ENCODE data around the gene MSANTD3.
"Not testable (repeated sequence)": the region's sequence is repeated elsewhere in the genome, so short reads cannot be mapped to it uniquely, and the experiment has no call there.

The MSANTD3 gene, protein sequence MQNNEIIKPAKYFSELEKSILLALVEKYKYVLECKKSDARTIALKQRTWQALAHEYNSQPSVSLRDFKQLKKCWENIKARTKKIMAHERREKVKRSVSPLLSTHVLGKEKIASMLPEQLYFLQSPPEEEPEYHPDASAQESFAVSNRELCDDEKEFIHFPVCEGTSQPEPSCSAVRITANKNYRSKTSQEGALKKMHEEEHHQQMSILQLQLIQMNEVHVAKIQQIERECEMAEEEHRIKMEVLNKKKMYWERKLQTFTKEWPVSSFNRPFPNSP

DNA sequence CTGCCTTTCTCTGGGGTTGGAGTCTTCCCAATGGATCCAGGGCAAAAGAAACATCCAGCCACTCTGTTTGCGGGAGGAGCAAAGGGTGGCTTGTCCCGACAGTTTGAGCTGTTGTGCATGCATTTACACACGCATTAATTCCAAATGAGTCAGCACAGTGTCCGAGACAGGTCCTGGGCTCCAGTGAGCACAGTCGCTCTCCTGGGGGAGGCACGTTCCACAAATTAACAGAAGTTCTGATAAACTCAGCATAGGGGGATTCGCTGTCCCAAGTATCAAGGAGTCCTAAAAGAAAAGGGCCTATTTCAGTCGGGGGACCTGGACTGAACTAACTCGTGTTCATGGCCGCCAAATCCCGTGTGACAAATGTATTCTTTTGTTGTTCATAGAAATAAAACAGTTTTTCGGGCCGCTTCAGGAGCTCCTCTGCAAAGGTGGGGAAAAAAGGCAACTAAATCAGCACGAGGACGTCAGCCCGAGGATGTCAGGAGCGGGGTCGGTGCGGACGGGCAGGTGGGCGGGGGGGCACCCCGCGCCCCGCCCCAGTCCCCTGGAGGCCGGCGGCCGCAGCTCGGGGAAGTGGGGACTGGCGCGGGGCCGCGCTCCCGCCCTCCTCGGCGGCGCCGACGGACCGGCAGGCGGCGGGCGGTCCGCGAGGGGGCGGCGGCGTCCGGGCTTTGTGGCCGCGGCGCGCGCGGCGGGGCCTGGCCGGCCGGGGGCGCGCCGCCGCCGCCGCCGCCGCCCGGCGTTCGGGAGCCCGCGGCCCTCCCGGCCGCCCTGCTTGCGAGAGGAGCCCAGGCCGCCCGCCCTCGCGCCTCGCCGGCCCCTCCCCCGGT is at the start of gene MSANTD3:
TSS of gene MSANTD3 (plus strand) at position 614 of the 836 bp plus-strand sequence. CDS start 14,796 bp downstream, outside the sequence.
- DNase-seq (ENCODE audit: low read depth in 2 of 2) = peak; percentile 25 to 26

DNA sequence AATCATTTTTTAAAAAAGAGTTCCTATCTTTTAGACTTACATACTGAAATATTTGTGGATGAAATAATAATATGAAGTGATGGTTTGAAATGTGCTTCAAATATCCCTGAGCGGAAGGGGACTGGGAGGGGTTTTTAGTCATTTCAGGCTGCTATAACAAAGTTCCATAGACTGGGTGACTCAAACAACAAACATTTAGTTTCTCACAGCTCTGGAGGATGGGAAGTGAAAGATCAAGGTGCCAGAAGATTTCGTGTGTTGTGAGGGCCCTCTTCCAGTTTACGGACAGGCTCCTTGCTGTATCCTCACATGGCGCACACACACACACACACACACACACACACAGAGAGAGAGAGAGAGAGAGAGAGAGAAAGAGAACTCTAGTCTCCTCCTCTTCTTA is 47.1 kb upstream of the MSANTD3 start:
- DNase-seq (ENCODE audit: low read depth in 2 of 2) = peak; percentile 68 to 72

DNA sequence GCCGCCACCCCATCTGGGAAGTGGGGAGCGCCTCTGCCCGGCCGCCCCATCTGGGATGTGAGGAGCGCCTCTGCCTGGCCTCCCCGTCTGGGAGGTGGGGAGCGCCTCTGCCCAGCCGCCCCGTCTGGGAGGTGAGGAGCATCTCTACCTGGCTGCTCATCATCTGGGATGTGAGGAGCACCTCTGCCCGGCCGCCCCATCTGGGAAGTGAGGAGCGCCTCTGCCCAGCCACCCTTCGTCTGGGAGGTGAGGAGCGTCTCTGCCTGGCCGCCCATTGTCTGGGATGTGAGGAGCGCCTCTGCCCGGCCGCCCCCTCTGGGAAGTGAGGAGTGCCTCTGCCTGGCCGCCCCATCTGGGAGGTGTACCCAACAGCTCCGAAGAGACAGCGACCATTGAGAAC is 34.0 kb upstream of the MSANTD3 start:
- DNase-seq (ENCODE audit: low read depth in 2 of 2) = not testable (repeated sequence)

DNA sequence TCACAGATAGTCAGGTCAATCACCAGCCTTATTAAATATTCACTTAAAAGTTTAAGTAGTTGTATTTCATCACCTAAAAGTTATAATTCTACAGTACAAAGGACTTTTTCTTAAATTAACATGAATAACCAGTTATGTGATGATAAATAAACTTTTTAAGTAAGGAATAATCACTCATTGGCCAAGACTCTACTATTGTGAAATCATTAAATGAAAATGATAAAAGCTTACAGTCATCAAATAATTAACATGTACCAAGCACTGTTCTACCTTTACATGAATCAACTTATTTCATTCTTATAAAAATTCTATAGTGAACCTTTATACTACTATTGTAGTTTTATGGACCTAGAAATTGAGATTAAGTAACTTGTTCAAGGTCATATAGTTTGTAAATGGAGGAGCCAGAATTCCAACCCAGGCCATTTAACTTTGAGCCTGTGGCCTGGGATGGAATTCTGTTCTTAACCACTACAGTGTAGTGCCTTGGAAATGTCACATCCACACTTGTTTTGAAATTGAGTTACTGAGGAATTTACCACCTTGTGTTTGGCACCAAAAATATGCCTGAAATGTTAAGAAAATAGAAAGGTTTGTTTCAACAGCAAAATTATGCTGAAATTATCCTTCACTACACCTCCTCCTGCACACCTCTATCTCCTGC is 32.8 kb upstream of the MSANTD3 start:
- no peak for DNase-seq (ENCODE audit: low read depth in 2 of 2)

DNA sequence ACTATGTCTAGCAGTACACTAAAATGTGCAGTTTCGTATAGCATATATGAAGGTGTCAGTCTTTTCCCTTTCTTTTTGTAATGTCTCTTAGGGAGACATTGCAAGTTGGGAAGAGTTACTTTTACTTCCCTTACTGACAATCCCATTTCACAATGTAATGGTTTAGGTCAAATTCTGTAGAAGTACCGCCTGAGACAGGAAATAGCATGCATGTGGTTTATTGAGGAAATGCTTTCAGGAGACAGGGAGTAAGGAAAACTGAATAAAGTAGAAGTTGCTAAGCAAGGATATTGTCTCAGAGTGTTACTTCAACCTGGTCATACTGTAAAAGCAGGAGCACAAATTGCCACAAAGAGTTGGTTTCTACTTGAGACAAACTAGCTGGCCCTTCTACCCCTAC is 32.1 kb upstream of the MSANTD3 start:
- peak; percentile 17 to 25 for DNase-seq (ENCODE audit: low read depth in 2 of 2)

DNA sequence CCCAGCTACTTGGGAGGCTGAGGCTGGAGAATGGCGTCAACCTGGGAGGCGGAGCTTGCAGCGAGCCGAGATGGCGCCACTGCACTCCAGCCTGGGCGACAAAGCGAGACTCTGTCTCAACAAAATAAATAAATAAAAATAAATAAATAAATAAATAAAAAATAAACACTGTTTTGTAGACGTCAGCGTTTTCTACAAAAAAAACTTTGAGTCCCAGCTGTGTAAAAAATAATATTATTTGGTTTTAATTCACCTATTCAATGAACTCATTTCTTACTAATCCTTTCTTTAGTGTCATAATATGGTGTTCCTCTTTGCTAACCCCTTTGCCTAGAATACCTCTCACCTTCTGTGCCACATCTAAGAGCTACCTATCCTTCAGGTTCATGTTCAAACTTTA is 30.2 kb upstream of the MSANTD3 start:
- DNase-seq (ENCODE audit: low read depth in 2 of 2) = no peak

DNA sequence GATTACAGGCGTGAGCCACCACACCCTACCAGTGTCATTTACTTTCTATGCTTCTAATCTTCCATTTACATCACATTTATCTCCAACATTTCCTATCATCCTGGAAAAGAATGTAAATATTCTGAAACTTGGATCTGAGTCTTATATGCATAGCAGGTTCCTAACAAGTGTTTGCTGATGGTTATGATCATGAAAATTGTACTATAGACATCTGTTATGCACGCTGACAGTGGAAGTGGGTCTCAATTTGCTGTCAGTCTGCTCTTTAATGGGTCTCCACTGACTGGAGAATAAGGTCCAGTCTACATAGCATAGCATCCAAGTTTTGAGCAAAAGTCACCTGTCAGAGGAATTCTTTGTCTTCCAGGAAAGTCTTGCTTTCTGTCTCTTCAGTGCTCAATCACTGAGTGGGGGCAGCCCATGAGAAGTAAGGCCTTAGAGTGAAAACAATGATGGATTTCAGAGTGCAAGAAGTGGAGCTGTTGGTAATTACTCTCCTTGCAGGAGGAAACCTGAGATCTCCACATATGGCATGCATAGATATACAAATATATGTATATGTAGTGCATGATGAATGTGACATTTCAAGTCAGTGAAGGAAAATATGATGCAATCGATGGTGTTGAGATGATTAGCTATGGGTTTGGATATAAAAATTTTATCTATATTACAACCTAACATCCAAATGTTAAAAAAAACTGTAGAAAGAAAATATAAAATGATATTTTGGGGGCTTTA is 29.2 kb upstream of the MSANTD3 start:
- DNase-seq (ENCODE audit: low read depth in 2 of 2) = peak; percentile 21 to 24

DNA sequence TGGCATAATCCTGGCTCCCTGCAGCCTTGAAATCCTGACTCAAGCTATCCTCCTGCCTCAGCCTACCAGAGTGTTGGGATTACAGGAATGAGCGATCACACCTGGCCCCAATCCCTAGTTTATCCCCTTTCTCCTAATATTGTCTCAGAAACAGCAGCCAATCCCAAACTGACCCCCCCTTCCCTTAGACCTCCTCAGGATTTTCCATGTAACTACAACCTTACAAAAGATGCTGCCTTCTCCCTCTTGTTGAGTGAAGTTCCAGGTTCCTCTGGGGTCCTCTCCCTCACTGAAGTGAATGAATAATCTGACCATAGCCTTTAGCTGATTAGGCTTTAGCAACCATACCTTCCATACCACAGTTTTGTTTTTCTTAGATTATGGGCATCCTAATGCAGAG is 25.9 kb upstream of the MSANTD3 start:
- no peak for DNase-seq (ENCODE audit: low read depth in 2 of 2)

DNA sequence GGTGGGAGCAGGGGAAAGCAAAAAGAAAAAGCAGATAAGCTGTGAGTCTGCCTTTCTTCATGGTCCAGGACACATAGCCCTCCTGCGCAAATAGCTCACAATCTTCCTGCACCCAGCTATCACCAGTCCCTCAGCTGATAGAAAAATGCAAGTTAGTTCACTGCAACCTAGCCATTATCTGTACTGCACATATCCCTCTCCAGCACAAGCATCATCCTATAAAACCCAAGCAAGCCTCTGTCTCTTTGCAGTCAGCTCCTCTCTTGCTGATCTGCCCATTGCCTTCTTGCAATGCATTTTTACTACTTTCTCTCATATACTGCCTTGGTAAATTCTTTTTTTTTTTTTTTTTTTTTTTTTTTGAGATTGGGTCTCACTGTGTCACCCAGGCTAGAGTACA is 20.0 kb upstream of the MSANTD3 start:
- no peak for DNase-seq (ENCODE audit: low read depth in 2 of 2)

DNA sequence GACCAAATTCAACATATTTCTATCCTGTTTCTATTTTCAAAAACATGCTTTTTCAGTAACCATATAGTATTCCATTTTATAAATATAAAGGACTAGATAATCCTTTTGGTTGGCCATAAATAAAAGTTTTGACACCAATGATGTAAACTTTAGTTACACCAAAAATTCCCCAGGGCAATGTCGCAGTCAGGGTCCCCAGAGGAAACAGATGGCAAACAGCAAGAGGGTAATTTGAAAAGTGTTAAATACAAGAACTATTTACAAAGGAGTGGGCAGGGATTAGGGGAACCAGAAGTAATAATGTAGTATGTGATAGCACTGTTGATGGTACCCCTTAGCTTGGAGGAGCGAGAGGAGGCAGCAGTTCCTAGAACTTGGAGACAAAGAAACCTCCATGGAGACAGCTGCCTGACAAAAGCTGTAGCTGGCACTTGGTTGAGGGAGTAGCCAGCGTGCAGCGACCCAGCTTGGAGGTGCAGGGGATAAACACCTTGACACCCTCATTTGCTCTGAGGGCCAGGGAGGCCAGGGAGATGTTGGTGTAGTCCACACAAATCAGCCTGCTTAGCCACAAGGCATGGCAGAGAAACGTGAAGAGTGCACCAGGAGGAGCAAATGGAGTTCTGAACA is 18.3 kb upstream of the MSANTD3 start:
- DNase-seq (ENCODE audit: low read depth in 2 of 2) = no peak

DNA sequence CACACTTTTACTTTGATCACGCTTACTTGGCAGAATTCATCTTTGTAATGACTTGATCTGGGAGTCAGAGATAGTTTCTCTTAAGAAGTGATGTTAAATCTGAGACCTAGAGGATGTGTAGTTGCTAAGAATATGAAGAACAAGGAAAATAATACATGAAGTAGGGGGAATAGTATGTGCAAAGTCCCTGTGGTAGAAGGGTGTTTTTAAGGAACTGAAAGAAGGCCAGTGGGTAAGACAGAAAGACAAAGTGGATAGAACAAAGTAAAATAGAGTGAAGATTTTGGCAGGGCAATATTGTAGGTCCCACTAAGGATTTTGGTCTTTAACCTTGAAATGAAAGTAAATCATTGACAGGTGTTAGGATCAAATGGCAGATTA is 17.8 kb upstream of the MSANTD3 start:
- DNase-seq (ENCODE audit: low read depth in 2 of 2) = no peak

DNA sequence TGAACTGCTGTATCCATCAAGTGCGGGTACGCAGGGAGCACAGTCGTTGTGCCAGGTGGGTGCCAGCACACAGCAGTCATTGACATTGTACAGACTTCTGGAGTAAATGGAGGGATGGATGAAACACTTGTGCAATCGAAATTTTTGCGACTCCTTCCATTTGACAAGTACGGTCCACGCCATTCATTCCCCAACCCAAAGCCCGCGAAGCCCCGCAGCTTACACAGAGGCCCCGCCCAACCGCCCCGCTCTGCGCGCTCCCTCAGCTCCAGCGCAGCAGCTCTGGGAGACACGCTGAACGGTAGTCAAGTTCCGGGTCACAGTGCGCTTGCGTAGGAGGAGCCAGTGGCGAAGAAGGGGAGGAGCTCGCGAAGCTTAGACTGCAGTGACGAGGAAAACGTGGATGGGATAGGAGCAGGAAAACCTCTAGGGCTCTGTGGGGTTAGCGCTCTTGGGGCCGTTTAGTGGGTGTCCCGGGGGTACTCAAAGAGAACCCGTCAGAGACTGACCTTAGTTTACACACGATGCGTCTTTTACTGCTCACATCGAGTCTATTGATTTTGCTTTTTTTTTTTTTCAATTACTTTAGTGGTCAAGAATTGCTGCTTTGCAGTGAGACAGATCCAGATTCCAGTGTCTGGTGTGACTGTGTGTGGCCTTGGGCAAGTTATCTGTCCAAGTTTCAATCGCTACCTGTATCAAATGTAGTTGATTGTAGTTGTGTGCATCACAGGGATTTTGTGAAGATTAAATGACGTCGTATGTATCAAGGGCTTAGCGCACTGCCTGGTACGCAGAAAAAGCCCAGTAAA is 15.3 kb upstream of the MSANTD3 start:
- peak; percentile 75 to 77 for DNase-seq (ENCODE audit: low read depth in 2 of 2)

DNA sequence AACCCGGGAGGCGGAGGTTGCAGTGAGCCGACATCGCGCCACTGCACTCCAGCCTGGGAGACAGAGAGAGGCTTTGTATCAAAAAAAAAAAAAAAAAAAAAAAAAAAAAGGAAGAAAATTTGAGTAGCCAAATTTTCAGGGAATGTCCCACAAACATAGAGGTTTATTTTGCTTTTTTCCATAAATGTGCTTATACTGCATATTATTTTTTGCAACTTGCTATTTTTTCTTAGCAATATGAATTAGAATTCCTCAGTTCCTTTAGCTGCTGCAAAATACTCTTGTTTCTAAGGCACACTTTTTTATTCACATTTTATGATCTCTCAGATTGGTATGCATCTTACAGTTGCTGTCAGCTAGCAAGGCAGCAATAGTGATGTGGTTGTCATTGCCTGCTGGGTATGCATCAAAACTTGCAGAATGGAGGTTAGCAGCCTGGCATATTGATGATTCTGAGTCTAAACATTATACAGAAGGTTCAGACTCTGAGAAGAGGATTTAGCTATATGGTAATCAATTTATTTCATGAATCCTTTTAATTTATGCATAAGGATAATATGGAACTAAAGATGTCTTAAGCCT is 13.0 kb upstream of the MSANTD3 start:
- DNase-seq (ENCODE audit: low read depth in 2 of 2) = no peak

DNA sequence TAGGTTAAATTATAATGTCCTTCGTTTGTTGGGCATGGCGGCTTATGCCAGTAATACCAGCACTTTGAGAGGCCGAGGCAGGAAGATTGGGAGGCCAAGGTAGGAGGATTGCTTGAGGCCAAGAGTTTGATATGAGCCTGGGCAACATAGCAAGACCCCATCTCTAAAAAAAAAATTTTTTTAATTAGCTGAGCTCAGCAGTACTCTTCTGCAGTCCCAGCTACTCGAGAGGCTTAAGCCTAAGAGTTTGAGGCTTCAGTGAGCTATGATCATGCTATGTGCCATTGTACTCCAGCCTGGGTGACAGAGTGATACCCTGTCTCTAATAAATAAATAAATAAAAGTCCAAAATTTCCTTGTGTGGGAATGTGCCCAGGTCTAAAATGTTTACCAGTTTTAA is 9.1 kb upstream of the MSANTD3 start:
- no peak for DNase-seq (ENCODE audit: low read depth in 2 of 2)

DNA sequence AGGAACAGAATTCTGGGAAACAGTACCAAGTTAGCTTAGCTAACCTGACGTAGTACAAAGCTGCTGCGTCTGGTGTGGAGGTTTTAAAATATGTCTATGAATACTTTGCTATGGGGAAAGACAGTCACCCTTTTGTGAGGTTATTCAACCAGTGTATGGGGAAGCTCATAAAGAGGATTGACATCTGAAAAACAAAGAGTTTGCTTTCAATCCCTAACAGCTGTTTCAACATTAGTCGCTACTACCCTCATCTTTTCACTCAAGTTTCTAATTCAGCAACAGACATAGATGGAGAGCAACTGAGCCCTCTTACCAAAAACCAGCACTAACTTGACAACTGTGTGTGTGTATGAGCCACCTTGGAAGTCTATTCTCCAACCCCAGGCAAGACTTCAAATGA is 7.8 kb upstream of the MSANTD3 start:
- DNase-seq (ENCODE audit: low read depth in 2 of 2) = no peak

DNA sequence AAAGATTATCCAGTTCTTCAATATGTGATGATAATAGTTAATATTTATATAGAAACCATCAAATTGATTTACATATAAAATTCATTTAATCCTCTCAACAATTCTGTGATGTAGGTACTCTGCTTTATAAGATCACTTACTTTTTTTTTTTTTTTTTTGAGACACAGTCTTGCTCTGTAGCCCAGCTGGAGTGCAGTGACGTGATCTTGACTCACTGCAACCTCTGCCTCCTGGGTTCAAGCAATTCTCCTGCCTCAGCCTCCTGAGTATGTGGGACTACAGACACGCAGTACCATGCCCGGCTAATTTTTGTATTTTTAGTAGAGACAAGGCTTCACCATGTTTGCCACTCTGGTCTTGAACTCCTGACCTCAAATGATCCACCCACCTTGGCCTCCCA is 5.8 kb upstream of the MSANTD3 start:
- not testable (repeated sequence) for DNase-seq (ENCODE audit: low read depth in 2 of 2)

DNA sequence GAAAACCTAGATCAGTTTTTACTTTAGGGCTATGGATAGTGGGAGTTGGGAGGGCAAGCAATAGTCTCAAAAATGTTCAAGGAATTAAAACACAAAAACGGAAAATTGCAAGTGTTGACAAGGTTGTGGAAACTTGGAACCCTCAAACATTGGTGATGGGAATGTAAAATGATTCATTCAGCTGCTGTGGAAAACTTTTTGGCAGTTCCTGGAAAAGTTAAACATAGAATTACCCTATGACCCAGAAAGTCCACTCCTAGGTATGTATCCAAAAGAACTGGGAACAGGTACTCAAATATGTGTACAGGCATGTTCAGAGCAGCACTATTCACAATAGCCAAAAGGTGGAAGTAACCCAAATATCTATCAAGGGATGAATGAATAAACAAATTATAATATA is 1.2 kb upstream of the MSANTD3 start:
- no peak for DNase-seq (ENCODE audit: low read depth in 2 of 2)

DNA sequence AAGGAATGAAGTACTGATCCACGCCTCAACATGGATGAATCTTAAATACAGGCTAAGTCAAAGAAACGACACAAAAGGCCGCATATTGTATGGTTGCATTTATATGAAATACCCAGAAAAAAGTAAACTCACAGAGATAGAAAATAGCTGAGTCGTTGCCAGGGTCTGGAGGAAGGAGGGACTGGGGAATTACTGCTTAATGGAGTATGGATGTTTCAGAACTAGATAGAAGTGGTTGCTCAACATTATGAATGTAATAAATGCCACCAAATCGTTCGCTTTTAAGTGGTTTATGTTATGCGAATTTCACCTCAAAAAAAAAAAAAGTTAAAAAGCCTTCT is 784 bp upstream of the MSANTD3 start:
- peak; percentile 19 to 23 for DNase-seq (ENCODE audit: low read depth in 2 of 2)

DNA sequence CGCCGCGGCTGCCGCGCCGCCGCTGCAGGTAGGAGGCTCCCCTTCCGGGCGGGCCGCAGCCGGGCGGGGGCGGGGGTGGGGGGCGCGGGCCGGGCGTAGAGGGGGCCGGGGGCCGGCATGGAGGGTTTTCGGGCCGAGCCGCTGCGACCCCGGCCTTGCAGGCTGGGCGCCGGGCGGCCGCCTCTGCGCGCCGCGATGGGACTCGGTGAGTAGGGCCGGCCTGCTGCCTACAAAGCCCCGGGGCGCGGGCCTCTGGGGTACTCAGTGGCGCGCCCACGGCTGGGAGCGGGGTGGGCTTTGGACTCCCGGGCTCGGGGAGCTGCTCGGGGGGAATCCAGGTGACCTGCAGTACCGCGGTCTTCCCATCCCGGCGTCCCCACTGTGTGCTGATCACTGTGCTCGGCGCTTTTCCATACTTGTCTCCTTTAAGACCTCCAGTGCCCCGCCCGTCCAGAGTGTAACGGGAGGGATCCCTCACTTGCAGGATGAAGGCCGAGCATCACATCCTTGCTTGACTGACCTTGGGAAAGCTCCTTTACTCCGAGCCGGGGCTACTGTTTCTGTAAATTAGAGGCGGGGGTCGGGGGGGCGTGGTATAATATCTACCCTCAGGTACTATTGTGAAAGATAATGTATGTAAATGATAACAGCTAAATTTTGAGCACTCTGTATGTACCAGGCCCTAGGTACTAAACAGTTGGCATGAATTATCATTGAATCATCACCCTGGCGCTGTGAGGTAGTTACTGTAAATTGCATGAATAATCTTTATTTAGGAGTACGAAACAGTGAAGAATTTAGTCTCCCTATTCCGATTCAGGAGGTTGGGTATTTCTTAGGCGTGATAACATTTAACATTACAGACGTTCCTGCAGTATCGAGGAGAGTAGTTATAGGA is 672 bp downstream of the MSANTD3 start:
- DNase-seq (ENCODE audit: low read depth in 2 of 2) = peak; percentile 21 to 34

All from fibroblast of skin of left quadriceps (primary cell).